HCT116 (cell line): Measurements from ENCODE around the gene OST4.

Experiments used
- CEBPB ChIP-seq: IDR thresholded peaks from 2 replicates; pipeline ENCODE4 v1.6.1; 2012; ENCODE audit warnings: low read depth
- CTCF ChIP-seq, 3 experiments: fragments of 200-600 bp in 1 of 3; sonication (generic) in 1 of 3; IDR thresholded peaks in 2 of 3; conservative IDR thresholded peaks in 1 of 3; 2 replicates each; pipeline ENCODE4 v1.5.1; 2012 to 2017; ENCODE audit warnings: low read depth in 2 of 3, low read length in 2 of 3, antibody characterized with exemption in 1 of 3, borderline replicate concordance in 1 of 3, control low read depth in 1 of 3, mild to moderate bottlenecking in 1 of 3, mixed read lengths in 1 of 3, mixed run types in 1 of 3, moderate library complexity in 1 of 3; ENCODE audit not compliant: insufficient read depth in 1 of 3
- EZH2 ChIP-seq: fragments of 200-600 bp; sonication (generic); IDR thresholded peaks from 2 replicates; pipeline ENCODE4 v1.6.1; 2017; ENCODE audit warnings: antibody characterized with exemption, mixed run types
- EZH2phosphoT487 ChIP-seq: fragments of 200-600 bp; IDR thresholded peaks from 2 replicates; pipeline ENCODE4 v1.6.1; 2018; ENCODE audit warnings: antibody characterized with exemption, borderline replicate concordance
- MAX ChIP-seq: IDR thresholded peaks from 2 replicates; pipeline ENCODE4 v1.6.1; 2012
- POLR2A ChIP-seq: IDR thresholded peaks from 2 replicates; pipeline ENCODE4 v1.7.0; 2011; ENCODE audit warnings: borderline replicate concordance; ENCODE audit not compliant: insufficient read depth, insufficient read length; ENCODE audit errors: extremely low read depth
- POLR2AphosphoS5 ChIP-seq: IDR thresholded peaks from 2 replicates; pipeline ENCODE4 v1.6.1; 2011; ENCODE audit warnings: mild to moderate bottlenecking, low read depth, low read length, moderate library complexity
- RAD21 ChIP-seq: IDR thresholded peaks from 2 replicates; pipeline ENCODE4 v1.6.1; 2012; ENCODE audit warnings: low read depth, mild to moderate bottlenecking
- SIN3A ChIP-seq: IDR thresholded peaks from 2 replicates; pipeline ENCODE4 v1.6.1; 2012; ENCODE audit warnings: low read depth
- SP1 ChIP-seq: IDR thresholded peaks from 2 replicates; pipeline ENCODE4 v1.6.1; 2012; ENCODE audit warnings: low read depth
- SRF ChIP-seq: IDR thresholded peaks from 2 replicates; pipeline ENCODE4 v1.6.1; 2012; ENCODE audit warnings: low read depth
- YY1 ChIP-seq: IDR thresholded peaks from 2 replicates; pipeline ENCODE4 v1.6.1; 2011; ENCODE audit warnings: low read length, low read depth, moderate library complexity, mild to moderate bottlenecking; ENCODE audit not compliant: insufficient replicate concordance; ENCODE audit errors: extremely low read depth
- ZBTB33 ChIP-seq: IDR thresholded peaks from 2 replicates; pipeline ENCODE4 v1.6.1; 2011; ENCODE audit warnings: mild to moderate bottlenecking, low read length, moderate library complexity; ENCODE audit not compliant: insufficient replicate concordance; ENCODE audit errors: extremely low read depth
- ZFX ChIP-seq: fragments of 450-650 bp; IDR thresholded peaks from 2 replicates; pipeline ENCODE4 v1.6.1; 2017

GRCh38 chr2:27054721-27055120, 16.7 kb downstream of the OST4 start:
- TF ChIP-seq SIN3A (no peak), ZFX (no peak), POLR2AphosphoS5 (no peak), CTCF (IDR thresholded peaks at IDR 0.05 in 2 of 3, conservative IDR thresholded peaks at IDR 0.05 in 1 of 3; ENCODE audit: borderline replicate concordance in 1 of 3, insufficient read depth in 1 of 3, low read depth in 2 of 3, low read length in 2 of 3) (no peak), CEBPB (no peak), SRF (no peak), SP1 (no peak), MAX (no peak), POLR2A (no peak), YY1 (no peak), ZBTB33 (no peak), RAD21 (no peak), EZH2 (no peak), EZH2phosphoT487 (no peak)
